ENCODE results near the gene LMOD1. TPM values are rescaled to one million over a fixed set of nuclear protein-coding genes. Genes with fewer than 3 reads are reported as not detected.
A peak's percentile ranks its signal among the peaks of the same experiment; 100 is the strongest.

Gene LMOD1
- total RNA-seq, 1 donor from 2014 or later, result 0.37 TPM

GRCh38 chr1:201938440-201939035, 7.8 kb downstream of the LMOD1 start:
- H3K4me1 ChIP-seq, result peaks cover 30% of the 10 kb centered on the region
- H3F3A ChIP-seq (ENCODE audit: low read depth), result peaks cover 36% of the 10 kb centered on the region
- no peak overlapping the region for H2AFZ ChIP-seq (replicated peaks)
- H3K4me3 ChIP-seq, result no peak overlapping the region
- peaks cover 4% of the 10 kb centered on the region for H4K20me1 ChIP-seq (ENCODE audit: low read depth)
- Mint-ChIP-seq H3K27me3 (ENCODE audit: insufficient read depth, low read depth) (peaks cover 2% of the 10 kb centered on the region), H3K9me3 (no peaks in the 10 kb centered on the region), H3K27ac (peak overlapping the region; percentile 74), H3K4me1 (peaks cover 43% of the 10 kb centered on the region), H3K36me3 (no peaks in the 10 kb centered on the region), H3K4me3 (no peak overlapping the region)
- no peak overlapping the region for H3K9ac ChIP-seq
- H3K36me3 ChIP-seq, result no peaks in the 10 kb centered on the region
- peak overlapping the region; percentile 25 for H3K4me2 ChIP-seq
- no peaks in the 10 kb centered on the region for H3K79me2 ChIP-seq (ENCODE audit: low read depth)
- DNase-seq (ENCODE audit: low spot score), result no peak
- TF ChIP-seq EZH2 (IDR thresholded peaks at IDR 0.05), result no peak
- no peak for TF ChIP-seq CTCF (IDR thresholded peaks at IDR 0.05)
- no peak for TF ChIP-seq EZH2phosphoT487 (IDR thresholded peaks at IDR 0.05)
- no peaks in the 10 kb centered on the region for H3K27me3 ChIP-seq
- H3K27ac ChIP-seq, result peak overlapping the region; percentile 39
- H3K9me3 ChIP-seq (ENCODE audit: low read depth), result no peaks in the 10 kb centered on the region

GRCh38 chr1:201937624-201938213, 8.6 kb downstream of the LMOD1 start:
- Histone ChIP-seq H3K36me3 (no peaks in the 10 kb centered on the region), H3K27ac (no peak overlapping the region), H3K4me2 (no peak overlapping the region), H4K20me1 (ENCODE audit: low read depth) (peaks cover 4% of the 10 kb centered on the region), H3K9ac (no peak overlapping the region), H3K4me1 (peaks cover 27% of the 10 kb centered on the region), H3K79me2 (ENCODE audit: low read depth) (no peaks in the 10 kb centered on the region), H2AFZ (replicated peaks) (no peak overlapping the region), H3K27me3 (no peaks in the 10 kb centered on the region), H3K4me3 (no peak overlapping the region), H3F3A (ENCODE audit: low read depth) (peaks cover 34% of the 10 kb centered on the region), H3K9me3 (ENCODE audit: low read depth) (no peaks in the 10 kb centered on the region)
- Mint-ChIP-seq H3K27me3 (ENCODE audit: insufficient read depth, low read depth) (peaks cover 2% of the 10 kb centered on the region), H3K27ac (no peak overlapping the region), H3K36me3 (no peaks in the 10 kb centered on the region), H3K4me3 (no peak overlapping the region), H3K9me3 (no peaks in the 10 kb centered on the region), H3K4me1 (peaks cover 36% of the 10 kb centered on the region)
- TF ChIP-seq EZH2phosphoT487 (IDR thresholded peaks at IDR 0.05) (no peak), EZH2 (IDR thresholded peaks at IDR 0.05) (no peak), CTCF (IDR thresholded peaks at IDR 0.05) (no peak)
- no peak for DNase-seq (ENCODE audit: low spot score)

GRCh38 chr1:201933840-201934430, 12.4 kb downstream of the LMOD1 start:
- peaks cover 2% of the 10 kb centered on the region for H3K27me3 Mint-ChIP-seq (ENCODE audit: insufficient read depth, low read depth)
- H3K4me3 ChIP-seq, result no peak overlapping the region
- no peak overlapping the region for H2AFZ ChIP-seq (replicated peaks)
- no peaks in the 10 kb centered on the region for H3K79me2 ChIP-seq (ENCODE audit: low read depth)
- peaks cover 7% of the 10 kb centered on the region for H3F3A ChIP-seq (ENCODE audit: low read depth)
- H3K4me1 ChIP-seq, result peaks cover 2% of the 10 kb centered on the region
- H3K4me1 Mint-ChIP-seq, result peaks cover 10% of the 10 kb centered on the region
- no peaks in the 10 kb centered on the region for H3K9me3 Mint-ChIP-seq
- no peak for TF ChIP-seq EZH2 (IDR thresholded peaks at IDR 0.05)
- TF ChIP-seq CTCF (IDR thresholded peaks at IDR 0.05), result no peak
- no peak for TF ChIP-seq EZH2phosphoT487 (IDR thresholded peaks at IDR 0.05)
- H3K36me3 Mint-ChIP-seq, result no peaks in the 10 kb centered on the region
- no peaks in the 10 kb centered on the region for H3K9me3 ChIP-seq (ENCODE audit: low read depth)
- H3K4me2 ChIP-seq, result no peak overlapping the region
- no peaks in the 10 kb centered on the region for H4K20me1 ChIP-seq (ENCODE audit: low read depth)
- H3K36me3 ChIP-seq, result no peaks in the 10 kb centered on the region
- no peak for DNase-seq (ENCODE audit: low spot score)
- no peak overlapping the region for H3K9ac ChIP-seq
- no peak overlapping the region for H3K27ac ChIP-seq
- no peak overlapping the region for H3K27ac Mint-ChIP-seq
- H3K4me3 Mint-ChIP-seq, result no peak overlapping the region
- H3K27me3 ChIP-seq, result no peaks in the 10 kb centered on the region
